Activated CD4-positive, CD25-positive, alpha-beta regulatory T cell treated with anti-CD3 and anti-CD28 coated beads, Interleukin-2, amount 50 U/mL, for 16 hours (primary cell): ENCODE data around the gene GSAP.
"Not testable (repeated sequence)": the region's sequence is repeated elsewhere in the genome, so short reads cannot be mapped to it uniquely, and the experiment has no call there.

ENCODE experiments used
- DNase-seq: peaks from one replicate; pipeline ENCODE4 v3.0.0-alpha.2; 2020; ENCODE audit warnings: low read depth, low spot score

The GSAP gene

GRCh38 chr7:77415823-77416620, at the start of gene GSAP:
GSAP (minus strand) TSS chr7:77416349; CDS start chr7:77416321, 28 bp downstream.
- no peak for DNase-seq

GRCh38 chr7:77465256-77465655, 49.1 kb upstream of the GSAP start:
- DNase-seq, result no peak

DNA sequence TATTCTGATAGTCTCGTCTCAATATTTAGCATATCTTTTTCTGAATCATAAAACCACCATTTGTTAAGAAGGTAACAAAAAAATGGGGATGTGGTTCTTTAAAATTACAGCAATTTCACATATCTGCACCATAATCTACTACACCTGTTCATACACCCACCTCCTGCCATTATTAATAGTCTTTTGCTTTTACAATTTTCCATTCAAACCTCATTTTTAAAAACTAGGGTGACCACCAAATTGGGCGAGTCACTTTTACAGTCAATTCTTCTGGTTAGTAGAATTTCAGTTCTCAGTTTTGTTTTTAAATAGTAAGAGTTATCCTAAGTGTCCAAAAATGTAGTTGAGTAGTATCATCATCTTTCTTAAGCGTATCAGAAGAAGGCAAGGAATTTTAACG, 48.4 kb upstream of the GSAP start:
- no peak for DNase-seq

DNA sequence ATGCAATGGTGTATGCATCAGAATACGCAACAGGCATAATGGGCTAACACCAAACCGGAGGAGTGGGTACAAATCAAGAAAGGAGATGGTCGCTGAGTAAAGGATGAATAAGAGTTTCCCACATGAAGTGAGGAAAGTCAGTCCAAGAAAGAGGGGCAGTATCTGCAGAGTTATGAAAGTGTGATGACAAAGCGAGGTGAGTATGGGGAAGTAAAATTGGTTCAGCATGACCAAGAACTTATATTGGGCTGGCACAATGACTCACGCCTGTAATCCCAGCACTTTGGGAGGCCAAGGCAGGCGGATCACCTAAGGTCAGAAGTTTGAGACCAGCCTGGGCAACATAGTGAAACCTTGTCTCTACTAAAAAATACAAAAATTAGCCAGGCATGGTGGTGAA, 47.5 kb upstream of the GSAP start:
- not testable (repeated sequence) for DNase-seq

DNA sequence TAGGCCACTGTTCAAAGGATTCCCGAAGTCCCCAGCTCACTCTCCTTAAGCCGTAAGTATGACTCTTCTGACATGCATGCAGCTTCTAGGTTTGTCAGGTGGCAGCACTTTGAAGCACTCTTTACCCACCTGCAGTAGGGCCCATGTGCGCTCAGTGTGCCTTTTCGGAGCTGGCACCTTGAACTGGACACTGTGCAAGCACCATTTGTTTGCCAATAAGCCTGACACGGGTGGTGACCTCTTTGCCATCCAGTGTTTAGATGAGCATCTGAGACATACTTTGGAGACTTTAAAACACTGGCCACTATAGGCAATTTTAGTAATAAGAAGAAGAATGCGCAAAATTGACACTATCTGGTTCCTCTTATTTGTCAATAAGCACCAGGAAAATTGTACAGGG, 45.7 kb upstream of the GSAP start:
- DNase-seq, result no peak

DNA sequence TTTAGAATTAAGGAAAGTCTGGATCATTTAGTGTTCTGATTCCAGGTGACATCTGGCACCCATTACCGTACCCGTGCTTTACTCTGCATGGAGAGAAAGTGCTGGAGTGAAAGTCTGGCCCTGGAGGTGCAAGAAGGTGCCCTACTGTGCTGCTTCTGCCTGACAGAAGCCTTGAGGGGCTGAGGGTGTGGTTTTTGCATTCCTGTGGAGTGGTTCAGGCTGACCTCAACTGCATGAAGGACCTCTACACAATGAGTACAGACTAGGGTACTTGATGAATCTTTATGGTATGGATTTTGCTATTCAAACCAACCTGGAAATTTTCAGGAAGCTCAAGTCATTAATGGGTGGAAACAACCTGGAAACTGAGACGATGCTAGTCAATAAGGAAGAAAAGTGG, 45.1 kb upstream of the GSAP start:
- no peak for DNase-seq

DNA sequence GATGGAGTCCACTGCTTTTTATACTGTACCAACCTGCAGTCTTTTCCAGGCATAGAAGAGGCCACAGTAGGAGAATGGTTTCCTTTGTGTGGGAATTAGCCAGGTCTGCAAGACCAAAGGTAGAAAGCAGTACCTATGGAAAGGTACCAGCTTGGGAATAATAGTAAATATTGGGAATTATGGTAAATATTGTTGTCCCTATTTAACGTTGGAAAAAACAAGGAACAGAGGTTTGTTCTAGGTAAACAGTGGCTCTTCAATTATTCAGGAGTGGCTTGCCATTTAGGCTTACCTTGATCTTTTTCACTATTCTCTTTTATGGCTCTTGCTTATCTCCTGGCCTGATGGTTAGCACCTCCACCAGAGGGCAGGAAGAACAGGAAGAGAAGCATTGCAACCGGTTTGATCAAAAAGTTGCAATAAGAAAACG, 43.9 kb upstream of the GSAP start:
- no peak for DNase-seq

DNA sequence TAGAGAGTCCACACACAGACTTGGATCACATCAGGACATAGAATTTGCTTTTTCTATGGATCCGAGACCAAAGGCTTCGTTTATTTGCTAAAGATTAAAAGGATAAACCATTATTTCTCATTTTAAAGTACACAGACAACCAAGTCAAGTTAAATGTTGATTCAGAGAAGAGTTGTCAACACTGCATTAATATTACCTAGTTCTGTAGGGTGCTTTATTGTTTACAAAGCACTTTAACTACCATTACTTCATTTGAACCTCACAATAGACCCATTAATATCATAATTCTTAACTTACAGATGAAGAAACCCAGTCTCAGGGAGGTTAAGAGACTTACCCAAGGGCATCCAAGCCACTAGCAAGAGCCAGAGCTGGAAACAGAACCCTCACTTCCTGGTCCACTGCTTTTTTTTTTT, 43.2 kb upstream of the GSAP start:
- DNase-seq, result no peak

DNA sequence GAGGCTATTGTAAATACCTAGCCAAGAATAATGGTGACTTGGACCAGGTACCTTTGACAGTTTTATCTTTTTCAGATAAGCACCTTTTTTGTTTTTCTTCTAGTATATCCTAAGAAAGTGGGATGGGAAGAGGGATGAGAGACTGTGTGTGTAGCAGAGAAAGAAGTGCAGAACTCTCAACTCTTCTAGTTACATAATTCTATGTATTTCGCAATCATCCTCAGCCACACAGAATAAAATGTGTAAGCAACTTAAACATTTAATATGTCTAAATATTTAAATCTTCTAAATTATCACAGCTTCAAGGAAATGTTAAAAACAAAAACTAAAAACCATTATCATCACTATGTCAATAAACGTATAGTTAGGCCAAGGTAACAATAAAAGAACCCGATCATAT, 42.6 kb upstream of the GSAP start:
- no peak for DNase-seq

DNA sequence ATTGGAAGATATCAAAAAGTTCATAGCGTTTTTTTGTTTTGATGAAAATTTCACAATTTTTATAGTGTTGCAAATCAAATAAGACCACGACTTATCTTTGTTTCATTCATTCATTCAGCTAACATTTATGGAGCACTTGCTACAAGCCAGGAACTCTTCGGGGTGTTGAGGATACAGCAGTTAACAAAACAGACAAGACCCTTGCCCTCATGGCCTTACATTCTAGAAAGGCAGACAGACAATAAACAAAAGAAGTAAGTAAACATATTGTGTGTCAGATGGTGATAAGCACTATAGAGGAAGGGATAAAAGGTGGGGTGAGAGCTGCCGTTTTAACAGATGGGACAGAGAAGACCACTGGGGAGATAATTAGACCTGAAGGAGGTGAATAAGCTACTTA, 41.6 kb upstream of the GSAP start:
- no peak for DNase-seq

DNA sequence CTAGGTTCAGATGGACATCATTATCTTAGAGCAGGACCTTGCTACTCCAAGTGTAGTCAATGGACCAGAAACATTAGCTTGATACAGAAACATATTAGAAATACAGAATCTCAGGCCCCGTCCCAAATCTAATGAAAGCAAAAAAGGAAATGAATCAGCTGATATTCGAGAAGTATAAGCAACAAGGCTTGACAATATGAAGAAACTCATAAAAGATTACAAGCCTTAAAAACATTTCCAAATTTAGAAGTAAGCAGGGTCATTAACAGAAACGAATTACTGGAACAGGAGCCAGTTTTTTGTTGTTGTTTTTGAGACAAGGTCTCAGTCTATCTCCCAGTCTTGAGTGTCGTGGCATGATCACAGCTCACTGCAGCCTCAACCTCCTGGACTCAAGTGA, 40.5 kb upstream of the GSAP start:
- DNase-seq, result no peak

DNA sequence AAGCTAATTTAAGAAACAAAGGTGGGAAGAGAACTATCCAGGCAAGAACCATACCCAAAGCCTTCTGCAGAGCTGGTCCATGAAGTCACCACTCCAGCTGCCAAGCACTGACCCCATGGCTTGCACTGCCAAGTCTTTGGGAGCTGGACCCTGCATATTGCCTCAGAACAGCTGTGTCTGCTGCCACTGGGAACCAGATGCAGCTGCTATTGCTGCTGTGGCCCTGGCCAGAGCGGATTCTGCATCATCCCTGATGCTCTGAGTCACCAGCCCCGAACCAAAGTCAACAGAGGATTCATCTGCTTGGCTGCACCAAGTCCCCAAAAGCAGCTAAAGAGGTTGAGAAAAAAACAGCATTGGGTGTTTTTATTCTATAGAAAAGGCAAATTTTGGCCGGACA, 39.2 kb upstream of the GSAP start:
- no peak for DNase-seq

DNA sequence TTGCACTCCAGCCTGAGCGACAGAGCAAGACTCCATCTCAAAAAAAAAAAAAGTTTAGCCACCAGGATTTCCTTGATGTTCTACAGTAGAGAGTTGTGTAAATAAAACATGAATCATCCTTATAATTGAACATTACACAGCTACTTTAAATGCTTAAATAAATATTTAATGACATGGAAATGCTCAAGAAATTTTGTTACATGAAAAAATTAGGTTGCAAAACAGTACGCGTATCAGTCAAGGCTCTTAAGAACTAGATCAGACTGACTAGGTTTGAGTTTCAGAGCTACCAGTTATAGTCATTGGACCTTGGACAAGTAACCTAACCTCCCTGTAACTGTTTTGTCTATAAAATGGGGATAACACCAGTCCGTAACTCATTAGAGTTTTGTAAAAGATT, 38.7 kb upstream of the GSAP start:
- no peak for DNase-seq

GRCh38 chr7:77453531-77453930, 37.4 kb upstream of the GSAP start:
- no peak for DNase-seq

GRCh38 chr7:77451950-77452349, 35.8 kb upstream of the GSAP start:
- DNase-seq, result not testable (repeated sequence)

DNA sequence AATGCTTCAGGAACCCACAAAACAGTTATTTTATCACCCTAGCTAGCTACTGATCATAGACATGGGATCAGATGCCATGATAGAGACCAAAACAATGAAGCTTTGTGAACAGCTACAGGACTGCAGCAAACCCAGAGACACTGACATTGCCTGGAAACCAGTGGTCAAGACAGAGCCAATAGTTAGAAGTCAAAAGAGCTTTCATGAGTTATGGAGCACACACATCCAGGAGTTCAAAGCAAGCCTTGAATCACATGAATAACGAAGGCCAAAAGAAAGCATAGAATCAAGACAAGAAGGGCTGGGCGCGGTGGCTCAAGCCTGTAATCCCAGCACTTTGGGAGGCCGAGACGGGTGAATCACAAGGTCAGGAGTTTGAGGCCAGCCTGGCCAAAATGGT, 34.5 kb upstream of the GSAP start:
- DNase-seq, result no peak

DNA sequence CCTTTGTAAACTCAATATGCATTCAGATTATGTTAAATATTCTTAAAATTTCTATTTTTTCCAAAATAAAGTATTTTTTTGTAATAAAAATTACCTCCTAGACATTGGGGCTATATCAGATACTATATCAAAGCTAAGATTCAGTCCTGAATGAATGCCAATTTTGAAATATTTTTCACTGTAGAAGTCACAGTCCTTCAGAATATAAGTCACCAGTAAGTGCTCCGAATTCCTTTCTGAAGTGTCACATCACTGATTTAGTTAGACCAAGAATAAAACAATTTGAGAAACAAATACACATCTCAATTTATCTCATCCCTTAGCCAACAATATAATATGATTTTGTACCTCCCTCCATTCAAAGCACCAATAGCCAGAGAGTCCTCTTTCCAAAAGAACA, 33.9 kb upstream of the GSAP start:
- no peak for DNase-seq

GRCh38 chr7:77447616-77448015, 31.5 kb upstream of the GSAP start:
- no peak for DNase-seq

GRCh38 chr7:77444123-77444522, 28.0 kb upstream of the GSAP start:
- no peak for DNase-seq

DNA sequence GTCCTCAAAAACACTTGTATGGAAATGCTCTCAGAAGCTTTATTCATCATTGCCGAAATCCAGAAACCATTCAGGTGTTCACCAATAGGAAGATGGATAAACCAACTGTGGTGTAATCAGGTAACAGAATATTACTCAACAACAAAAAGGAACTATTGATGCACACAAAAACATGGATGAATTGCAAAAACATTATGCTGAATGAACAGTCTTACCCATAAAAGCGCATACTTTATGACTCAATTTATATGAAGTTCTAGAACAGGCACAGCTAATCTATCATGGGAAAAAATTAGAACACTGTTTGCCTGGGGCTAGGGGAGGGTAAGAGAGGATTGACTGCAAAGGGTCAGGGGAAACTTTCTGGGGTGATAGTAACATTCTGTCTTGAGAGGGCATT, 26.9 kb upstream of the GSAP start:
- DNase-seq, result no peak

GRCh38 chr7:77442636-77443035, 26.5 kb upstream of the GSAP start:
- DNase-seq, result no peak

GRCh38 chr7:77441046-77441445, 24.9 kb upstream of the GSAP start:
- DNase-seq, result no peak

- no peak for DNase-seq
Observed at GRCh38 chr7:77439572-77439971, 23.4 kb upstream of the GSAP start.

GRCh38 chr7:77438131-77438530, 22.0 kb upstream of the GSAP start:
- DNase-seq, result no peak
